Measurements from ENCODE around the gene ZBTB45.

The ZBTB45 gene

DNA sequence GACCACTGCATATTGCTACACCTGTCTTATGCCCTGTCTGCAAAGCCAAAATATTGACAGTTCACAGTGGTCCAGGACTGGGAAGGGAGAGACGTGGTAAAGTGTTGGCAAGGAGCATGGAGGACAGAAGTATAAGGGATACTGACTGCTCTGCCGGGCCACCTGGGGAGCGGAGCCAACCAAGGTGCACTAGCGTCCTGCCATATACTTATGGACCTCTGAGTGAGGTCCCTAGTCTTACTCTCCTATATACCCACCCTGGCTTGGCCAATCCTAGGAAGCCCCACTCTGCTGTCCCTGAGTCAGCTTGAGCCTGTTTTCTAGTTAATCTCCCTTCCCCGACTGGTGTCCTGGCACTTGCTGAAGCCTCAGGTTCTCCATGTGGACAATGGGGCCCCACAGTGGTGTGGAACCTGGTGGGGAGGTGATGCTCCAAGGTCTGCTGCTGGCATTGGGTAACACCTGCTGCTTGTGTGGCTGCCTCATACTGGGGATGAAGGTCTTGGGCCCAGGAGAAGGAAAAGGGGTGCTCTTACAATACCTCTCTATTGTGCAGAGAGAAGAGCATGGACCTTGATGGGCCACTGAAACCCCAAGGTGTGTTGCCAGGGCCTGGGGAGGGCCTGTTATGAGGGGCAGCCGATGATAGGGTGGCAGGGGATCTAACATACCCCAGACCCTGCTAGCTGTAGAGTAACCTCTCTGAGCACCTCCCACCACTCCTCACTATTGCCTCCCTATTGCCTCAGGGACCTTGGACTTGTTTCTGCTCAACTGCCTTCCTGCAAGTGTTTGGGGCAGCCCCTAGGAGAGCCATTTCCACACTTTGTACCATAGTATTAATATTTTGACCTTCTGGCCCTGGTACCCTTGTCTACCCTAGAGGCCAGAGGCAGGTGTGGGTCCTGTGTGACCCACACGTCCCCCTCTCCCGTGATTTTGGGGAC lies 17.5 kb upstream of the ZBTB45 start:
- no peak overlapping the region for H3K4me3 ChIP-seq (ENCODE audit: low read depth in 1 of 2, low read length in 2 of 2)
- no peaks in the 10 kb centered on the region for H3K36me3 ChIP-seq (ENCODE audit: control insufficient read depth in 1 of 2, insufficient read depth in 2 of 2, low read length in 2 of 2)
- no peak overlapping the region for H3K27ac ChIP-seq (ENCODE audit: low read depth, low read length)
- no peaks in the 10 kb centered on the region for H3K9me3 ChIP-seq (ENCODE audit: control insufficient read depth in 1 of 2, low read length in 2 of 2)
- H3K27me3 ChIP-seq (ENCODE audit: control insufficient read depth in 1 of 2, insufficient read depth in 2 of 2, low read length in 2 of 2): peaks cover 3 to 12% of the 10 kb centered on the region in 2 donors
- H3K9ac ChIP-seq (ENCODE audit: low read depth in 1 of 2, low read length in 2 of 2): no peak overlapping the region
- H3K4me1 ChIP-seq (ENCODE audit: control insufficient read depth in 1 of 2, insufficient read depth in 2 of 2, low read length in 2 of 2): peaks cover 6 to 7% of the 10 kb centered on the region in 2 donors

DNA sequence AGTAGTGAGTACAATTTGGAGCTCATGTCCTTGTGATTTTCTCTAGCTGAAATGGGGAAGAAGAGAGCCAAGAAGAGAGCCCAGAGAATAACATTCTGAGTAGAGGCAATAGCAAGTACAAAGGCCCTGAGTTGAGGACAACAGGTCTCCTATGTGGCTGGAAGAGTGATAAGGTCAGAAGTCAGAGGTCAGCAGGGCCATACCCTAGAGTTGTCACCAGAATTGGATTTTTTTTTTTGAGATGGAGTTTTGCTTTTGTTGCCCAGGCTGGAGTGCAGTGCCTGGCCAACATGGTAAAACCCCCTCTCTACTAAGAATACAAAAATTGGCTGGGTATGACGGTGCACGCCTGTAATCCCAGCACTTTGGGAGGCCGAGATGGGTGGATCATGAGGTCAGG lies 16.2 kb upstream of the ZBTB45 start:
- peaks cover 6 to 11% of the 10 kb centered on the region in 2 donors for H3K4me1 ChIP-seq (ENCODE audit: control insufficient read depth in 1 of 2, insufficient read depth in 2 of 2, low read length in 2 of 2)
- peaks cover 3 to 12% of the 10 kb centered on the region in 2 donors for H3K27me3 ChIP-seq (ENCODE audit: control insufficient read depth in 1 of 2, insufficient read depth in 2 of 2, low read length in 2 of 2)
- H3K4me3 ChIP-seq (ENCODE audit: low read depth in 1 of 2, low read length in 2 of 2): no peak overlapping the region
- no peaks in the 10 kb centered on the region for H3K36me3 ChIP-seq (ENCODE audit: control insufficient read depth in 1 of 2, insufficient read depth in 2 of 2, low read length in 2 of 2)
- H3K27ac ChIP-seq (ENCODE audit: low read depth, low read length): no peak overlapping the region
- H3K9ac ChIP-seq (ENCODE audit: low read depth in 1 of 2, low read length in 2 of 2): no peak overlapping the region
- H3K9me3 ChIP-seq (ENCODE audit: control insufficient read depth in 1 of 2, low read length in 2 of 2): no peaks in the 10 kb centered on the region

DNA sequence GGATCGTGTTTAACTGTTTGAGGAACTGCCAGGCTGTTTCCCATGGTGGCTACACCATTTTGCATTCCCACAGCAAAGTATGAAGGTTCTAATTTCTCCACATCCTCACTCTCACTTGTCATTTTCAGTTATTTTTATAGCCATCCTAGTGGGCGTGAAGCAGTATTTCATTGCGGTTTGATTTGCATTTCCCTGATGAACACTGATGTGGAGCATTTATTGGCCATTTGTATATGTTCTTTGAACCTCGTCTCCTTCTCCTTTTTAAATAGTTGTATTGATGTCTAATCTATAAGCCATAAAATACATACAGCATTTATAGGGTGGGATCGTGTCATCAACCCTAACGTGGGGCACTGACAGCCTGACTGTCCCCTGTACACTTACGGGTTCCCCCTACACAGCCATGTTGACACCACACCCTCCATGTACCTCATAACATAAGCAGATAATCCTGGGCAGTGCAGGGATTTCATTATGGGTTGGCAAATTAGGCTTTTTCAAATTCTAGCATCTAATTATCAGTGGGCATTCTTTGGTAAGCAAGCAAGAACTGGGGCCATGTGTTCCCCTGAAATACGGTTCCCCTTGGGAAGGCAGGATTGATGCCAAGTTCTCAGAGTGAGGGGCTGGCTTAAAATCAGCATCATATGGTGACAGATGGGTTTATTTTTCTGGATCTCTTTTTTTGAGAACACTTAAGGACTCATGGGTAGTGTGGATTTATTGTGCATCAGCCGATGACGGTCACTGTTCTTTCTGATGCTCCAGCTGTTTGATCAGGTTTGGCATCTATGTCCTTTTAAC lies 11.6 kb upstream of the ZBTB45 start:
- Histone ChIP-seq H3K36me3 (ENCODE audit: control insufficient read depth in 1 of 2, insufficient read depth in 2 of 2, low read length in 2 of 2) (no peaks in the 10 kb centered on the region), H3K4me1 (ENCODE audit: control insufficient read depth in 1 of 2, insufficient read depth in 2 of 2, low read length in 2 of 2) (peaks cover 0 to 4% of the 10 kb centered on the region in 2 donors), H3K9me3 (ENCODE audit: control insufficient read depth in 1 of 2, low read length in 2 of 2) (no peaks in the 10 kb centered on the region), H3K9ac (ENCODE audit: low read depth in 1 of 2, low read length in 2 of 2) (no peak overlapping the region), H3K4me3 (ENCODE audit: low read depth in 1 of 2, low read length in 2 of 2) (no peak overlapping the region), H3K27ac (ENCODE audit: low read depth, low read length) (no peak overlapping the region), H3K27me3 (ENCODE audit: control insufficient read depth in 1 of 2, insufficient read depth in 2 of 2, low read length in 2 of 2) (no peaks in the 10 kb centered on the region)

DNA sequence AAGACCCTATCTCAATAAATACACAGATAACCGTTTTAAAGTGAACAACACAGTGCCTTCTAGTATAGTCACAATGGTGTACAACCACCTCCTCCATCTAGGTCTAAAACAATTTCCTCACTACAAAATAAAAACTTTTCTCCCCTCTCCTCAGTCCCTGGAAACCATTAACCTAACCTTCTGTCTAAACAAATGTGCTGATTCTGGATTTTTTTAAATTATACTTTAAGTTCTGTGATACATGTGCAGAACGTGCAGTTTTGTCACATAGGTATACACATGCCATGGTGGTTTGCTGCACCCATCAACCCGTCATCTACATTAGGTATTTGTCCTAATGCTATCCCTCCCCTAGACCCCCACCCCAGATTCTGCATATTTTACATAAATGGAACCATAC lies 9.8 kb upstream of the ZBTB45 start:
- Histone ChIP-seq H3K4me1 (ENCODE audit: control insufficient read depth in 1 of 2, insufficient read depth in 2 of 2, low read length in 2 of 2) (peaks cover 0 to 4% of the 10 kb centered on the region in 2 donors), H3K9me3 (ENCODE audit: control insufficient read depth in 1 of 2, low read length in 2 of 2) (no peaks in the 10 kb centered on the region), H3K36me3 (ENCODE audit: control insufficient read depth in 1 of 2, insufficient read depth in 2 of 2, low read length in 2 of 2) (no peaks in the 10 kb centered on the region), H3K27ac (ENCODE audit: low read depth, low read length) (no peak overlapping the region), H3K9ac (ENCODE audit: low read depth in 1 of 2, low read length in 2 of 2) (no peak overlapping the region), H3K27me3 (ENCODE audit: control insufficient read depth in 1 of 2, insufficient read depth in 2 of 2, low read length in 2 of 2) (no peaks in the 10 kb centered on the region), H3K4me3 (ENCODE audit: low read depth in 1 of 2, low read length in 2 of 2) (no peak overlapping the region)

DNA sequence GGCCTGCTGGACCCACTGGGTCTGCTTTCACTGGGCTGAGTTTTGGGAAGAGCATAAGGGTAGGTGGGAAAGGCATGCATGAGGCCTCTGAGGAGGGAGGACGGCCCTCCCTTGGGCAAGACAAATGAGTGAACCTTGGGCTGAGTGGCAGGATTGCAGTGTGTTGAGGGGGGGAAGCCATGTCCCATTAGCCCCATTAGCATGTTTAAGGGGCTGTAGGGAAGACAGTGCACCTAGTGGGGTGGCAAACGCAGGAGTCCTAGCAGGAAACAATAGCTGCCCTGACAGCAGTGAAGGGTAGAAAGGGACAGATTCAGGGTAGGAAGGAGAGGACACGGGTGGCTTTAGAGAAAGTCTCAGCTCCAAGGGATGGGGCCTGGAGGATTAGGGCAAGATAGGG lies 3.1 kb upstream of the ZBTB45 start:
- Histone ChIP-seq H3K4me1 (ENCODE audit: control insufficient read depth in 1 of 2, insufficient read depth in 2 of 2, low read length in 2 of 2) (peaks cover 19 to 25% of the 10 kb centered on the region in 2 donors), H3K27ac (ENCODE audit: low read depth, low read length) (no peak overlapping the region), H3K27me3 (ENCODE audit: control insufficient read depth in 1 of 2, insufficient read depth in 2 of 2, low read length in 2 of 2) (no peaks in the 10 kb centered on the region), H3K9ac (ENCODE audit: low read depth in 1 of 2, low read length in 2 of 2) (no peak overlapping the region), H3K9me3 (ENCODE audit: control insufficient read depth in 1 of 2, low read length in 2 of 2) (no peaks in the 10 kb centered on the region), H3K36me3 (ENCODE audit: control insufficient read depth in 1 of 2, insufficient read depth in 2 of 2, low read length in 2 of 2) (no peaks in the 10 kb centered on the region), H3K4me3 (ENCODE audit: low read depth in 1 of 2, low read length in 2 of 2) (no peak overlapping the region)

DNA sequence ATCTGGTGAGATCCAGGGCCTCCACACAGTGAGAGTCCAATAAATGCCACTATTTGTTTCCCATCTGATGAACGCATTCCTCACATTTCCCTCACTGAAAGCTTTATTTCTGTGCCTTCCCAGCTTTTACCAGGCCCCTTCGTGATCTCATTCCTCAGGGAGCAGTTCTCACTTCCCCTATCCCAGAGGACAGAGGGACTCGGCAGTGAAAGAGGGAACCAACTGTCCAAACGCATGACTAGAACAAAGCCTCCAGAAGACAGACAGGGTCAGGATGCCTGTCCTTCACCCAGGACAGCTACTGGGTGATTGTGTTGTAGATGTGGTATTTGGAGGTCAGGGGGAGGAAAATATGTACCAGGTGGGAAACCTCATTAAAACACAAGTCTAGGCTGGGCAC lies 2.0 kb upstream of the ZBTB45 start:
- Histone ChIP-seq H3K36me3 (ENCODE audit: control insufficient read depth in 1 of 2, insufficient read depth in 2 of 2, low read length in 2 of 2) (peaks cover 2 to 10% of the 10 kb centered on the region in 2 donors), H3K4me1 (ENCODE audit: control insufficient read depth in 1 of 2, insufficient read depth in 2 of 2, low read length in 2 of 2) (peaks cover 19 to 30% of the 10 kb centered on the region in 2 donors), H3K9me3 (ENCODE audit: control insufficient read depth in 1 of 2, low read length in 2 of 2) (no peaks in the 10 kb centered on the region), H3K9ac (ENCODE audit: low read depth in 1 of 2, low read length in 2 of 2) (peak overlapping the region in 1 of 2 donors; percentile 8), H3K4me3 (ENCODE audit: low read depth in 1 of 2, low read length in 2 of 2) (no peak overlapping the region), H3K27ac (ENCODE audit: low read depth, low read length) (no peak overlapping the region), H3K27me3 (ENCODE audit: control insufficient read depth in 1 of 2, insufficient read depth in 2 of 2, low read length in 2 of 2) (no peaks in the 10 kb centered on the region)

DNA sequence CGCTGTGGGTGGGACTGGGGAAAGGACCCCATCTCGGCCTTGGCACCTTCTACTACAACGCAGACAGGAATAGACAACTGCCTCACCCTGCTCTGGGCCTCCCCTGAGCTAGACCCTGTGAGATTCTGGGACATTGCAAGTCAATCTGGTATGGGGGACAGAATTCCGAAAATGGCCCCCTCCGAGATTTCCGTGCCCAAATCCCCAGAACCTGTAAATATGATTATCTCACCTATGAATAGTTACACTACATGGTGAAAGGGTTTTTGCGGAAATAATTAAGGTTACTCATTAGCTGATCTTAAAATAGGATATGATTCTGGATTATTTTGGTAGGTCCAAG lies 618 bp upstream of the ZBTB45 start:
- Histone ChIP-seq H3K27me3 (ENCODE audit: control insufficient read depth in 1 of 2, insufficient read depth in 2 of 2, low read length in 2 of 2) (no peaks in the 10 kb centered on the region), H3K4me3 (ENCODE audit: low read depth in 1 of 2, low read length in 2 of 2) (peak overlapping the region; percentile 73 to 88), H3K4me1 (ENCODE audit: control insufficient read depth in 1 of 2, insufficient read depth in 2 of 2, low read length in 2 of 2) (peaks cover 19 to 36% of the 10 kb centered on the region in 2 donors), H3K36me3 (ENCODE audit: control insufficient read depth in 1 of 2, insufficient read depth in 2 of 2, low read length in 2 of 2) (peaks cover 8 to 19% of the 10 kb centered on the region in 2 donors), H3K27ac (ENCODE audit: low read depth, low read length) (peak overlapping the region; percentile 98), H3K9me3 (ENCODE audit: control insufficient read depth in 1 of 2, low read length in 2 of 2) (no peaks in the 10 kb centered on the region), H3K9ac (ENCODE audit: low read depth in 1 of 2, low read length in 2 of 2) (peak overlapping the region; percentile 90 to 92)

DNA sequence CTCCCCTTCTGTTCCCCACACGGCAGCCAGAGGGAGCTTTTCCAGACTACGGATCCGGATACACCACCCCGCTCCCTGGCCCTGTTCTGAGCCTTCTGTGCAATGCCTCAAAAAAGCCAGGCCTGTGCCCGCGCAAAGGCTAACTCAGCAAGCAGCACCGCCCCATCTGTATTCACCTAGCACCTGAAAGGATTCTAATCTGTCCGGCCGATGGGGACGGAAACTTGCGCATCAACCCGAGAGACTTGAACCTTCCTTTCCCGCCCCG lies 589 bp downstream of the ZBTB45 start:
- peak overlapping the region; percentile 73 to 88 for H3K4me3 ChIP-seq (ENCODE audit: low read depth in 1 of 2, low read length in 2 of 2)
- peaks cover 22 to 41% of the 10 kb centered on the region in 2 donors for H3K4me1 ChIP-seq (ENCODE audit: control insufficient read depth in 1 of 2, insufficient read depth in 2 of 2, low read length in 2 of 2)
- no peaks in the 10 kb centered on the region for H3K27me3 ChIP-seq (ENCODE audit: control insufficient read depth in 1 of 2, insufficient read depth in 2 of 2, low read length in 2 of 2)
- H3K9me3 ChIP-seq (ENCODE audit: control insufficient read depth in 1 of 2, low read length in 2 of 2): no peaks in the 10 kb centered on the region
- peak overlapping the region; percentile 90 to 92 for H3K9ac ChIP-seq (ENCODE audit: low read depth in 1 of 2, low read length in 2 of 2)
- peaks cover 8 to 19% of the 10 kb centered on the region in 2 donors for H3K36me3 ChIP-seq (ENCODE audit: control insufficient read depth in 1 of 2, insufficient read depth in 2 of 2, low read length in 2 of 2)
- H3K27ac ChIP-seq (ENCODE audit: low read depth, low read length): peak overlapping the region; percentile 98

DNA sequence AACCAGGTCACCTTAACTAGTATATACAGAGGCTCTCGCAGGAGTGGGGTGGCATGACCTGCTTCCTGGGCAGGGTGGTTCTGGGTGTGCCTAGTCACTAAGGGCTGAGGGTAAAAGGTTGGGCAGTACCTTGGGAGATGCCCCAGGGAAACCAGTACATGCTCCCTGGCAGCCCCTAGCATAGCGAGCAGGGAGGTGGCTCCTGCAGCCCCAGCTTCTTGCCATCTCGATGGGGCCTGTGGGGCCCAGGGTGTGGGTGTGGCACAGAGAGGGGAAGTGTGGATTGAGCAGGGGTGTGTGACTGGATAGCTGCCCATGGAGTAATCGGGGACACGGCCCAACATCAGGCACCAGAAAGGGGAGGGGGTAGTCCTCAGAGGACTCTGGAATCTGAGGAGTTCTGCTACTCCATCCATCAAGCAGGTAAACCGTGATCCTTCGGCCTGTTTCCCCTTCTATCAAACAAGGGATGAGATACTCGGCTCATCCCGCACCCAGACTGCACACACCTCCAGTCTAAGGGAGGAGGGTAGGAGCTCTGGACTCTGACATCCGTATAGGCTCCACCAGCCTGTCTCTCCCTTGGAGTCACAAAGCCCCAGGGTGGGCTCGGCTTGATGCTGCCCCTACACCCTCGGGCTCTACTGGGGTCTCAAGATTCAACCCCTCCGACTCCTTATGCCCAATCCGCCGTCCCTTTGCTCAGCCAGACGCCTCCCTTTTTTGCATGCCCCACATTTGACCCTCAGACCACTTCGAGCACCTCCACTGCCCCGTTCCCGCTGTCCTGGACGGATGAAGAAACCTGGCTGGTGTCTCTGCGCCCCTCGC lies 1.1 kb downstream of the ZBTB45 start:
- Histone ChIP-seq H3K27me3 (ENCODE audit: control insufficient read depth in 1 of 2, insufficient read depth in 2 of 2, low read length in 2 of 2) (no peaks in the 10 kb centered on the region), H3K9ac (ENCODE audit: low read depth in 1 of 2, low read length in 2 of 2) (peak overlapping the region; percentile 90 to 92), H3K36me3 (ENCODE audit: control insufficient read depth in 1 of 2, insufficient read depth in 2 of 2, low read length in 2 of 2) (peaks cover 8 to 19% of the 10 kb centered on the region in 2 donors), H3K9me3 (ENCODE audit: control insufficient read depth in 1 of 2, low read length in 2 of 2) (no peaks in the 10 kb centered on the region), H3K4me3 (ENCODE audit: low read depth in 1 of 2, low read length in 2 of 2) (peak overlapping the region; percentile 73 to 88), H3K4me1 (ENCODE audit: control insufficient read depth in 1 of 2, insufficient read depth in 2 of 2, low read length in 2 of 2) (peaks cover 26 to 45% of the 10 kb centered on the region in 2 donors), H3K27ac (ENCODE audit: low read depth, low read length) (peak overlapping the region; percentile 98)

All from duodenal mucosa (tissue), 2 donors.